H1 (cell line): ENCODE results near the gene SERPINB13. TPM values are rescaled to one million over a fixed set of nuclear protein-coding genes. Genes with fewer than 3 reads are reported as not detected.

Source experiments
- CTCF ChIA-PET: fragments of 300-600 bp; sonication (Branson Sonifier 250); formaldehyde crosslinking; loops from one replicate; lab custom pipeline; 2021; ENCODE audit not compliant: partially characterized antibody; lab: Charles Lee
- POLR2A ChIA-PET: fragments of 300-600 bp; sonication (Branson Sonifier 250); formaldehyde crosslinking; loops from one replicate; lab custom pipeline; 2021; ENCODE audit warnings: inconsistent platforms; ENCODE audit not compliant: partially characterized antibody; lab: Charles Lee
- DNase-seq, 2 experiments: peaks; one replicate each; pipeline versions ENCODE4 v3.0.0 to v3.0.0-alpha.2; 2010 to 2022; ENCODE audit warnings: low spot score in 2 of 2, low read depth in 1 of 2, mixed read lengths in 1 of 2
- FAIRE-seq: peaks from 2 replicates; lab custom pipeline; 2011; peaks lifted over from hg19 to GRCh38; lab: Jason Lieb, UNC
- H2AFZ ChIP-seq: 2 replicates; pipeline ENCODE4 v1.8.1; 2012; ENCODE audit warnings: low read length, inconsistent platforms
- H2AK5ac ChIP-seq: 2 replicates; pipeline ENCODE4 v1.6.1; 2013; ENCODE audit warnings: low read depth, low read length
- H2BK120ac ChIP-seq: replicated peaks from 2 replicates; pipeline ENCODE3; 2013; ENCODE audit warnings: low read depth, low read length, inconsistent platforms
- H2BK12ac ChIP-seq: 2 replicates; pipeline ENCODE4 v1.6.1; 2013; ENCODE audit warnings: low read depth, low read length
- H2BK15ac ChIP-seq: 2 replicates; pipeline ENCODE4 v1.6.1; 2013; ENCODE audit warnings: low read length
- H2BK20ac ChIP-seq: 2 replicates; pipeline ENCODE4 v1.6.1; 2013; ENCODE audit warnings: low read length
- H2BK5ac ChIP-seq: 2 replicates; pipeline ENCODE4 v1.6.1; 2013; ENCODE audit warnings: low read depth, low read length
- H3K14ac ChIP-seq: 2 replicates; pipeline ENCODE4 v1.6.1; 2013; ENCODE audit warnings: inconsistent platforms; ENCODE audit not compliant: insufficient read length
- H3K18ac ChIP-seq: 2 replicates; pipeline ENCODE4 v1.6.1; 2013; ENCODE audit warnings: low read length; ENCODE audit errors: extremely low read depth
- H3K23ac ChIP-seq: 2 replicates; pipeline ENCODE4 v1.6.1; 2013; ENCODE audit warnings: inconsistent platforms; ENCODE audit not compliant: insufficient read length
- H3K23me2 ChIP-seq: 2 replicates; pipeline ENCODE4 v1.6.1; 2013; ENCODE audit warnings: low read depth, low read length
- H3K27ac ChIP-seq: 2 replicates; pipeline ENCODE4 v1.6.1; 2011; ENCODE audit warnings: low read depth, low read length, inconsistent platforms
- H3K27me3 ChIP-seq, 4 experiments: replicated peaks in 1 of 4; 1 replicate in 1 of 4; 2 replicates in 3 of 4; pipeline versions ENCODE4 v1.6.1 to v1.8.1; 2011 to 2013; ENCODE audit warnings: low read length in 3 of 4, mild to moderate bottlenecking in 3 of 4, inconsistent platforms in 2 of 4, mixed read lengths in 2 of 4, moderate library complexity in 1 of 4; ENCODE audit not compliant: control insufficient read depth in 3 of 4, insufficient read depth in 3 of 4; ENCODE audit errors: extremely low read depth in 1 of 4
- H3K36me3 ChIP-seq, 4 experiments: 2 replicates each; pipeline versions ENCODE4 v1.6.1 to v1.8.1; 2011 to 2013; ENCODE audit warnings: mild to moderate bottlenecking in 4 of 4, low read length in 3 of 4, moderate library complexity in 2 of 4, control low read depth in 1 of 4, inconsistent platforms in 1 of 4; ENCODE audit not compliant: insufficient read depth in 4 of 4, control insufficient read depth in 2 of 4
- H3K4ac ChIP-seq: replicated peaks from 2 replicates; pipeline ENCODE3; 2013; ENCODE audit warnings: low read length, low read depth, mixed read lengths, inconsistent platforms; ENCODE audit not compliant: insufficient read length
- H3K4me1 ChIP-seq, 4 experiments: replicated peaks in 1 of 4; 1 replicate in 1 of 4; 2 replicates in 3 of 4; pipeline versions ENCODE4 v1.6.1 to v1.8.1; 2011 to 2013; ENCODE audit warnings: low read length in 3 of 4, inconsistent platforms in 2 of 4, mixed read lengths in 1 of 4; ENCODE audit not compliant: insufficient read depth in 4 of 4, control insufficient read depth in 3 of 4
- H3K4me2 ChIP-seq, 2 experiments: 2 replicates each; pipeline versions ENCODE4 v1.6.1 to v1.8.1; 2011 to 2013; ENCODE audit warnings: low read depth in 2 of 2, low read length in 2 of 2, control low read depth in 1 of 2, inconsistent platforms in 1 of 2, mild to moderate bottlenecking in 1 of 2; ENCODE audit not compliant: insufficient read depth in 1 of 2
- H3K4me3 ChIP-seq, 4 experiments: fragments of 200-600, 300-600 bp in 1 of 4; sonication (generic), shearing (Covaris generic), sonication (Bioruptor Twin) in 1 of 4; 2 replicates each; pipeline versions ENCODE4 v1.5.1 to v1.8.1; 2011 to 2016; ENCODE audit warnings: low read length in 4 of 4, low read depth in 3 of 4, control low read depth in 2 of 4, inconsistent platforms in 2 of 4, mild to moderate bottlenecking in 2 of 4, mixed read lengths in 1 of 4, moderate library complexity in 1 of 4; ENCODE audit not compliant: insufficient read depth in 2 of 4; ENCODE audit errors: extremely low read depth in 1 of 4
- H3K56ac ChIP-seq: replicated peaks from 2 replicates; pipeline ENCODE3; 2013; ENCODE audit warnings: low read depth, mild to moderate bottlenecking, mixed read lengths, low read length, inconsistent platforms; ENCODE audit not compliant: insufficient read length
- H3K79me1 ChIP-seq: 2 replicates; pipeline ENCODE4 v1.6.1; 2013; ENCODE audit warnings: low read depth, low read length, control low read depth
- H3K79me2 ChIP-seq, 2 experiments: 2 replicates each; pipeline versions ENCODE4 v1.6.1 to v1.8.1; 2012 to 2013; ENCODE audit warnings: low read length in 2 of 2, mild to moderate bottlenecking in 2 of 2, inconsistent platforms in 1 of 2; ENCODE audit not compliant: insufficient read depth in 2 of 2, control insufficient read depth in 1 of 2
- H3K9ac ChIP-seq, 4 experiments: replicated peaks in 1 of 4; 1 replicate in 1 of 4; 2 replicates in 3 of 4; pipeline versions ENCODE4 v1.6.1 to v1.8.1; 2011 to 2013; ENCODE audit warnings: low read depth in 3 of 4, low read length in 3 of 4, control low read depth in 2 of 4, mild to moderate bottlenecking in 2 of 4, moderate library complexity in 2 of 4, inconsistent platforms in 1 of 4; ENCODE audit errors: extremely low read depth in 1 of 4
- H3K9me3 ChIP-seq, 2 experiments: 2 replicates each; pipeline versions ENCODE4 v1.6.1 to v1.8.1; 2012 to 2013; ENCODE audit warnings: mild to moderate bottlenecking in 2 of 2, moderate library complexity in 2 of 2, control low read depth in 1 of 2, inconsistent platforms in 1 of 2, low read depth in 1 of 2, low read length in 1 of 2, mixed read lengths in 1 of 2; ENCODE audit not compliant: insufficient read depth in 2 of 2
- H4K20me1 ChIP-seq, 2 experiments: replicated peaks in 1 of 2; 2 replicates each; pipeline versions ENCODE3 to v1.8.1; 2011 to 2013; ENCODE audit warnings: inconsistent platforms in 2 of 2, low read length in 2 of 2, mild to moderate bottlenecking in 1 of 2; ENCODE audit not compliant: insufficient read depth in 2 of 2, control insufficient read depth in 1 of 2
- H4K5ac ChIP-seq: 2 replicates; pipeline ENCODE4 v1.6.1; 2013; ENCODE audit warnings: low read length, low read depth, mixed read lengths, inconsistent platforms; ENCODE audit not compliant: insufficient read length
- H4K8ac ChIP-seq: 2 replicates; pipeline ENCODE4 v1.8.0; 2013; ENCODE audit warnings: mild to moderate bottlenecking, moderate library complexity, low read length, inconsistent platforms; ENCODE audit not compliant: insufficient read depth; ENCODE audit errors: extremely low read depth
- H4K91ac ChIP-seq: replicated peaks from 2 replicates; pipeline ENCODE3; 2013; ENCODE audit warnings: low read length, mixed read lengths, inconsistent platforms; ENCODE audit not compliant: insufficient read length
- BACH1 ChIP-seq: IDR thresholded peaks from 2 replicates; pipeline ENCODE4 v1.6.1; 2012; ENCODE audit warnings: low read length, improper control_type of control experiment
- EGR1 ChIP-seq: IDR thresholded peaks from 2 replicates; pipeline ENCODE4 v1.6.1; 2011; ENCODE audit warnings: low read depth, low read length, borderline replicate concordance
- EP300 ChIP-seq, 2 experiments: IDR thresholded peaks; 1 replicate in 1 of 2; 2 replicates in 1 of 2; pipeline ENCODE4 v1.6.1; 2011 to 2012; ENCODE audit warnings: low read depth in 2 of 2, low read length in 2 of 2, mild to moderate bottlenecking in 2 of 2, borderline replicate concordance in 1 of 2, inconsistent platforms in 1 of 2, moderate library complexity in 1 of 2
- GTF2F1 ChIP-seq: IDR thresholded peaks from 2 replicates; pipeline ENCODE4 v1.6.1; 2012; ENCODE audit warnings: low read depth, low read length, improper control_type of control experiment, borderline replicate concordance
- KDM1A ChIP-seq: fragments of 200-600, 300-600 bp; sonication (generic); IDR thresholded peaks from 2 replicates; pipeline ENCODE4 v1.7.1; 2016; ENCODE audit warnings: mild to moderate bottlenecking, low read length, borderline replicate concordance
- PHF8 ChIP-seq: fragments of 200-600 bp; sonication (generic); conservative IDR thresholded peaks from 2 replicates; pipeline ENCODE4 v1.7.1; 2012; ENCODE audit warnings: low read depth, mild to moderate bottlenecking, inconsistent platforms, low read length, moderate library complexity
- RFX5 ChIP-seq: IDR thresholded peaks from 2 replicates; pipeline ENCODE4 v1.6.1; 2011; ENCODE audit warnings: low read depth, low read length, improper control_type of control experiment, borderline replicate concordance
- RXRA ChIP-seq: IDR thresholded peaks from 2 replicates; pipeline ENCODE4 v1.6.1; 2011; ENCODE audit warnings: low read depth, mild to moderate bottlenecking, low read length, moderate library complexity; ENCODE audit not compliant: insufficient read depth
- SIN3A ChIP-seq, 2 experiments: IDR thresholded peaks in 1 of 2; conservative IDR thresholded peaks in 1 of 2; 2 replicates each; pipeline ENCODE4 v1.6.1; 2011 to 2012; ENCODE audit warnings: low read length in 2 of 2, improper control_type of control experiment in 1 of 2, low read depth in 1 of 2, mild to moderate bottlenecking in 1 of 2
- SIX5 ChIP-seq: IDR thresholded peaks from 2 replicates; pipeline ENCODE4 v1.6.1; 2011; ENCODE audit warnings: mild to moderate bottlenecking, low read depth, low read length
- YY1 ChIP-seq: IDR thresholded peaks from 2 replicates; pipeline ENCODE4 v1.6.1; 2011; ENCODE audit warnings: low read depth, mild to moderate bottlenecking, low read length
- WGBS, 2 experiments: shearing (Covaris generic) in 1 of 2; methylation state at CpG; one replicate each; pipeline versions ENCODE4 v1.1.6 to v1.1.7; 2013 to 2015; ENCODE audit warnings: low lambda C conversion rate in 2 of 2, mixed read lengths in 2 of 2, inconsistent platforms in 1 of 2, low coverage in 1 of 2, missing lambda C conversion rate in 1 of 2; ENCODE audit not compliant: insufficient replicate concordance in 2 of 2, insufficient coverage in 1 of 2, insufficient read length in 1 of 2; ENCODE audit errors: extremely low coverage in 1 of 2, missing lambda C conversion rate in 1 of 2; 5-methylcytosine and 5-hydroxymethylcytosine counted together
- polyA plus RNA-seq, 7 experiments: library from polyadenylated mRNA; depleted of rRNA in 3 of 7; stranded (reverse) in 5 of 7; unstranded in 2 of 7; fragments of >200 nt in 5 of 7; fragments of 200-250 nt in 2 of 7; gene quantifications; 1 replicate in 5 of 7; 2 replicates in 1 of 7; 4 replicates in 1 of 7; pipeline versions ENCODE4 v1.2.1 to v1.2.3, GENCODE V29; 2011 to 2013; ENCODE audit warnings: missing spikeins in 2 of 7, mixed read lengths in 2 of 7
- total RNA-seq: library from RNA; stranded (reverse); fragmentation: NEBNext Ultra II Directional; extraction: Animal tissue kit (Norgen Biotek cat#: 25700); gene quantifications from 2 replicates; pipeline ENCODE4 v1.2.1, GENCODE V29; 2021

Gene SERPINB13
- total and polyA plus RNA-seq, 2 of the 8 experiments (the other 6 are each of a cell fraction or from before 2014, with no cell fraction given), result not detected

GRCh38 chr18:63603355-63603754 is 16.2 kb downstream of the SERPINB13 start:
- no peak overlapping the region for H3K27ac ChIP-seq
- no peak overlapping the region for H2BK20ac ChIP-seq
- no peak overlapping the region for H3K23ac ChIP-seq
- no peak overlapping the region for H2BK120ac ChIP-seq
- no peak overlapping the region for H2BK15ac ChIP-seq
- no peaks in the 10 kb centered on the region for H4K20me1 ChIP-seq
- H2BK12ac ChIP-seq, result no peak overlapping the region
- no peak overlapping the region for H3K4me3 ChIP-seq
- WGBS, 2 experiments, result 85% methylated on average over 1 of the region's 1 CpG; no CpG with 5 or more reads in 1 of the 2 experiments
- H2BK5ac ChIP-seq, result no peak overlapping the region
- H3K4me2 ChIP-seq, result no peak overlapping the region
- H4K8ac ChIP-seq, result no peak overlapping the region
- no peaks in the 10 kb centered on the region for H3K9me3 ChIP-seq
- no peak overlapping the region for H3K4ac ChIP-seq
- H3K18ac ChIP-seq, result no peak overlapping the region
- no peaks in the 10 kb centered on the region for H3K27me3 ChIP-seq
- DNase-seq (no peak), FAIRE-seq (no peak)
- no peaks in the 10 kb centered on the region for H3K79me1 ChIP-seq
- ChIA-PET CTCF (interaction anchor here (0.9 to 2.3 kb wide), 2 partner anchors 10 to 25 kb away, joined by 4 to 7 read pairs; no protein-coding TSS in a partner anchor), POLR2A (no interaction called here)
- no peaks in the 10 kb centered on the region for H3K4me1 ChIP-seq
- no peak overlapping the region for H3K56ac ChIP-seq
- H3K14ac ChIP-seq, result no peak overlapping the region
- H4K91ac ChIP-seq, result no peak overlapping the region
- H3K23me2 ChIP-seq, result no peaks in the 10 kb centered on the region
- no peaks in the 10 kb centered on the region for H3K36me3 ChIP-seq
- no peaks in the 10 kb centered on the region for H3K79me2 ChIP-seq
- TF ChIP-seq EP300 (IDR thresholded peaks at IDR 0.05; ENCODE audit: borderline replicate concordance in 1 of 2, low read depth in 2 of 2, low read length in 2 of 2) (no peak), RFX5 (no peak), GTF2F1 (no peak), YY1 (no peak), RXRA (no peak), SIN3A (conservative IDR thresholded peaks at IDR 0.05 in 1 of 2, IDR thresholded peaks at IDR 0.05 in 1 of 2; ENCODE audit: low read depth in 1 of 2, low read length in 2 of 2) (no peak), SIX5 (no peak), KDM1A (no peak), PHF8 (no peak), BACH1 (no peak), EGR1 (no peak)
- H4K5ac ChIP-seq, result no peak overlapping the region
- no peak overlapping the region for H3K9ac ChIP-seq
- H2AFZ ChIP-seq, result no peak overlapping the region
- no peak overlapping the region for H2AK5ac ChIP-seq
